Right atrium auricular region (tissue), 2 donors: ENCODE results near the gene PLIN5. TPM values are rescaled to one million over a fixed set of nuclear protein-coding genes. Genes with fewer than 3 reads are reported as not detected.

ENCODE experiments used
- DNase-seq: peaks from one replicate; pipeline ENCODE4 v3.0.0-alpha.2; 2019; ENCODE audit warnings: low spot score
- H3K27ac ChIP-seq, 2 donors: fragments of 200-600 bp; sonication (generic); 1 replicate in 1 of 2; 2 replicates in 1 of 2; pipeline ENCODE4 v1.5.1; 2016 to 2019
- H3K27me3 ChIP-seq, 2 donors: fragments of 200-600 bp; sonication (generic); one replicate each; pipeline versions ENCODE4 v1.5.1 to v1.6.0; 2017 to 2019
- H3K36me3 ChIP-seq: fragments of 200-600 bp; sonication (generic); one replicate; pipeline ENCODE4 v1.5.1; 2016
- H3K4me1 ChIP-seq, 2 donors: fragments of 200-600 bp; sonication (generic); one replicate each; pipeline versions ENCODE4 v1.5.1 to v1.6.0; 2017 to 2019
- H3K4me3 ChIP-seq, 2 donors: fragments of 200-600 bp; sonication (generic); 1 replicate in 1 of 2; 2 replicates in 1 of 2; pipeline ENCODE4 v1.5.1; 2017 to 2019; ENCODE audit warnings: mild to moderate bottlenecking in 1 of 2, moderate library complexity in 1 of 2
- H3K9me3 ChIP-seq, 2 donors: fragments of 200-600 bp; sonication (generic); one replicate each; pipeline ENCODE4 v1.5.1; 2019
- CTCF ChIP-seq, 2 donors: fragments of 200-600 bp; sonication (generic); IDR thresholded peaks; one replicate each; pipeline ENCODE4 v1.5.1; 2019; ENCODE audit warnings: antibody characterized with exemption in 2 of 2
- total RNA-seq, 2 donors: library from RNA; depleted of rRNA; stranded (reverse); fragments of >200 nt; gene quantifications; one replicate each; pipeline ENCODE4 v1.1.0, GENCODE V29; 2016

Gene PLIN5
- 10 to 100 TPM; 21.4 to 43.6 TPM for total RNA-seq

- peak within 1 kb of the TSS; percentile 65 to 69 for H3K27ac ChIP-seq
- TF ChIP-seq CTCF (IDR thresholded peaks at IDR 0.05): no peak
- DNase-seq: peak; percentile 66
- peaks cover 0 to 39% of the 10 kb centered on the region in 2 donors for H3K4me1 ChIP-seq
- H3K4me3 ChIP-seq: peak within 1 kb of the TSS; percentile 41 to 48
- no peaks in the 10 kb centered on the region for H3K27me3 ChIP-seq
- H3K36me3 ChIP-seq: no peaks in the 10 kb centered on the region
- H3K9me3 ChIP-seq: no peaks in the 10 kb centered on the region
These were observed at the start of gene PLIN5 for GRCh38 chr19:4534836-4535658. Gene PLIN5, minus strand, starts transcription at chr19:4535224. Its CDS starts 1,150 bp downstream, at chr19:4534074.

- Histone ChIP-seq H3K27ac (no peak overlapping the region), H3K4me3 (peak overlapping the region; percentile 41 to 55), H3K9me3 (no peaks in the 10 kb centered on the region), H3K36me3 (no peaks in the 10 kb centered on the region), H3K4me1 (peaks cover 0 to 27% of the 10 kb centered on the region in 2 donors), H3K27me3 (peaks cover 0 to 23% of the 10 kb centered on the region in 2 donors)
- no peak for DNase-seq
- TF ChIP-seq CTCF (IDR thresholded peaks at IDR 0.05): no peak
These were observed 49.1 kb upstream of the PLIN5 start for GRCh38 chr19:4583961-4584669.

- H3K27me3 ChIP-seq: peaks cover 0 to 23% of the 10 kb centered on the region in 2 donors
- H3K36me3 ChIP-seq: no peaks in the 10 kb centered on the region
- no peak overlapping the region for H3K27ac ChIP-seq
- TF ChIP-seq CTCF (IDR thresholded peaks at IDR 0.05): no peak
- peaks cover 0 to 27% of the 10 kb centered on the region in 2 donors for H3K4me1 ChIP-seq
- H3K4me3 ChIP-seq: no peak overlapping the region
- H3K9me3 ChIP-seq: no peaks in the 10 kb centered on the region
- DNase-seq: no peak
These were observed 48.2 kb upstream of the PLIN5 start for GRCh38 chr19:4582980-4583842.

GRCh38 chr19:4581666-4582553, 46.9 kb upstream of the PLIN5 start:
- Histone ChIP-seq H3K9me3 (no peaks in the 10 kb centered on the region), H3K27ac (no peak overlapping the region), H3K4me3 (peak overlapping the region in 1 of 2 donors; percentile 43), H3K36me3 (no peaks in the 10 kb centered on the region), H3K4me1 (peaks cover 0 to 27% of the 10 kb centered on the region in 2 donors), H3K27me3 (peaks cover 0 to 23% of the 10 kb centered on the region in 2 donors)
- no peak for TF ChIP-seq CTCF (IDR thresholded peaks at IDR 0.05)
- no peak for DNase-seq
